Glomerular visceral epithelial cell (primary cell): ENCODE results near the gene ATP6V0D1.
A peak's percentile ranks its signal among the peaks of the same experiment; 100 is the strongest.

Source experiments
- DNase-seq: peaks from one replicate; pipeline ENCODE4 v3.0.0-alpha.2; 2016; ENCODE audit errors: extremely low spot score

ATP6V0D1 gene

DNA sequence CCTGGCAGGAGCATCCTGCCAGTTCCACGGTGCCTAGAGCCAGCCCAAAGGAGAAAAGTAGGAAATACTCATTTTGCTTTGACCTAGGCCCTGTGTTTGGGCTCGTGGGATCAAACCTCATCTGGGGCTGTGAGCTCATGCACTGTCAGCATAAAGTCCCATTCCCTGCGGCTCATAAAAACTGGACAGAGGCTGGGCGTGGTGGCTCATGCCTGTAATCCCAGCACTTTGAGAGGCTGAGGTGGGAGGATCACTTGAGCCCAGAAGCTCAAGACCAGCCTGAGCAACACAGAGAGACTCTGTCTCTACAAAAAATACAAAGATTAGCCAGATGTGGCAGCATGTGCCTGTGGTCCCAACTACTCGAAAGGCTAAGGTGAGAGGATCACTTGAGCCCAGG, 17.9 kb downstream of the ATP6V0D1 start:
- no peak for DNase-seq

DNA sequence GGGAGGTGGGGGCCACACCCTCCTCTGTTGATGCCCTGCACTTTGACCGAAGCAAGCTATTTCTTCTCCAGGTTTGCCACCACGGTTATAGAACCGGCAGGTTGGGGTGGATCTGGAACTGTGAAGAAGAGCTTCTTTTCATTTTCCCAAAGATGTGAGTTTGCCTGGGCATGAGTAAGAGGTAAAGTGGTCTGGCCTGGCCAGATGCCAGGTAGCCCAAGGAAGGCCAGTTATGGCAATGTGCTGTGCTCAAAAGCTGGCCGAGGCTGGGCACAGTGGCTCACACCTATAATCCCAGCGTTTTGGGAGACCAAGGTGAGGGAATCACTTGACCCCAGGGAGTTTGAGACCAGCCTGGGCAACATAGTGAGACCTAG, 18.7 kb downstream of the ATP6V0D1 start:
- DNase-seq, result peak; percentile 32

DNA sequence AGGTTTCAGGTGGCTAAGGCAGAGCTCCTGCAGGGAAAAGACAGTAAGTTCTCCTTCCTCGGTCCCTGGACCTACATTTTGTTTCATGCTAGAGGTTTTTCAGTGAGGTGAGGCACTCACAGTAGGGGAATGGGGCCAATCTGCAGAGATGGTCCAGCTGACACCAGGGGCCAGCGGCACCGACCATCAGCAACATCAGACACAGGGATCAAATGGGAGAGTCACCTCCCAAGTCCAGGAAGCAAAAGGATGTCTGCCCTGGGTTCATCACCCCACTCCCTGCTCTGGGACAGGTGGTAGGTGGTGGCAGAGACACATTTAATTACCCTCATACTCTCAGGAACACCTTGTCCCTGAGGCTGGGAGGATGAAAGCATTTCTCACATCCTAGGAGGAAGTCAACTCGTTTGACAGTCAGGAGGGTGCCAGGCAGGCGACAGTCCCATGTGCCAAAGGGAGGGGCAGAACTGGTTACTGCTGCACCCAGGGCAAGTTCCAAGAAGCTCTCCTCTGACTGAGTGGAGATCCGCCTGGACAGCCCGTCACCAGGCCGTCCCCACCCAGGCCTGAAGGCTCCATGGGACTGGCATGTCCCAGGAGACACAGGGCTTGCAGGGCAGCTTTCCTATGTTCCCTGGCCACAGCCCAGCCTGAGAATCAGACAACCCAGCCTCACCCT, 19.2 kb downstream of the ATP6V0D1 start:
- DNase-seq, result no peak

DNA sequence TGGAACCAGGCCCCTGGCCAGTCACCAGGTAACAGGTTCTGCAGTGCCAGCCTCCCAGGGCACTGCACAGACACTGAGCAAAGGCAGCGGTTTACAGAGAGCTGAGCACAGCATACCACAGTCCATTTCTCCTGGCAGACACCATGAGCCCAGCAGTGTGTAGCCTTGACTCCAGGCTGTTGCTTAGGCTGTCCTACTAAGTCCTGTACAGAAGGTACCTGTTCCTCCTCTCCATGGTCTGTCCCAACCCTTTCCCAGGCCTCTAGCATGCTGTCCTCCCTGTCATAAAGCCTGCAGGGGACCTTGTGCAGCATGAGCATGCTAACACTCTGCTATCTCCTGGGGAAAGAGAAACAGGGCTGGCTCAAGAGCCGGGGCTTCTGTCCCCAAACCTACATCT, 20.0 kb downstream of the ATP6V0D1 start:
- DNase-seq, result no peak

DNA sequence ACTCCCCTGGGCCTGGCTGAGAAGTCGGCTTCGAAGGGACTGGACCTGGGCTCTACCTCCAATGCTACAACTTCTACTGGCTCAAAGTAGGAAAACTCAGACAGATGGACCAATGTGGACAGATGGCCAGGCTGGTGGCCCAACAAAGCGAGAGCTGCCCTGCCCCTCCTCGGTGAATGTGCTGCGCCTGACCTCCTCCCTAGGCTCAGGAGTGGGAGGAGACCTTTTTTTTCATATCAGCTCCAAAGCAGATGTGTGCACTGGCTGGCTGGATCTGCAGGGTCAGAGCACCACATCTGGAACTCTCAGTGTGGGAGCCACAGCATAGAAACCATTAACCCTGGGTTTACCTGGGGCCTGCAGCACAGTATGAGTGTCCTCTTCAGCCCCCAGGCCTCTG, 20.8 kb downstream of the ATP6V0D1 start:
- DNase-seq, result no peak

DNA sequence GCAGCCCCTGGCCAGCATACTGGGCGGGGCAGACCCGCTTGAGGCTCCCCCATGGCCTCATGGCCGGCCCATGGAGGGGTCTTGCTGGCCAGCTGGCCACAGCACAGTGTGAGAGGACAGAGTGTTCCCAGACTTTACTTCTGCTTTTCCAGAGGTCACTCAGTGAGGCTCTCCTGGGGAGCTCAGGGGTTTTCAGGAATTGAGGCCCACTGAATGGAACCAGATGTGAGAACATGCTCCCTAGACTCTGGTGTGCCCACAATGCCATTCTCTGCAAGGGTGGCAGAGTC, 21.2 kb downstream of the ATP6V0D1 start:
- DNase-seq, result no peak

DNA sequence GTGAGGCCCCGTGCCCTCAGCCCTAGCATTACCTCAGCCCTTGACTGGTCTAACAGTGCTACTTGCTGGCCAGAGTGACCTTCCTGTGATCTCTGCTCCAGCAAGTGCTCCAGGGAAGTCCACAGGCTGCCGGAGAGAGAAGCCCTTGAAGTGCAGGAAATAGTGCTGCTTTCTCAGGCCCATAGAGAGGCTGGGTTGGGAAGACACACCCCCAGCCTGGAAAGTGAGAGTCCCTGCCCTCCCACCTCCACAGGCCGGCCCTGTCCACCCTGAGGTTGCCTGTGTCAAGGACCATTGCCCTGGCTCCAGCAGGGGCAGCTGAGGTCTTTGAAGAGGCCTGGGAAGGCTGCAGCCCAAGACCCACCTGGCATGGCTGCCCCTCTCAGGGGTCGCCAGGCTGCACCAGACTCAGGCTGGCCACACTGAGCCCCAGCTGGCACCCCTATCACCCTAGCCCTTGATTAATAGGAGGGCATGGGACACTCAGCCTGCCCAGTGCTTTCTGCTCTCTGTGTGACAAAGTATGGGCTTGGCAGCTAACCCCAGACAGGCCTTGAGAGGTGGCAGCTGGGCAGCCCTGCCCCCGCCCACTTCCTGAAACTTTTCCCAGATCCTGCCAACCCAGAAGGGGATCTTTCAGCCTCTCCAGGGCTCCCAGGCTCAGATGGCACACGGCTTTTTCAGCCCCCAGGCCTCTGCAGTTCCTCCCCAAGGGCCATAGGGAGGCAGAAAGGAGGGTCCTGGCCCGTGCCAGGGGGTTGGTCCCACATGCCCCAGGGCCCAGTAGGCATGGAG, 21.7 kb downstream of the ATP6V0D1 start:
- DNase-seq, result peak; percentile 19

DNA sequence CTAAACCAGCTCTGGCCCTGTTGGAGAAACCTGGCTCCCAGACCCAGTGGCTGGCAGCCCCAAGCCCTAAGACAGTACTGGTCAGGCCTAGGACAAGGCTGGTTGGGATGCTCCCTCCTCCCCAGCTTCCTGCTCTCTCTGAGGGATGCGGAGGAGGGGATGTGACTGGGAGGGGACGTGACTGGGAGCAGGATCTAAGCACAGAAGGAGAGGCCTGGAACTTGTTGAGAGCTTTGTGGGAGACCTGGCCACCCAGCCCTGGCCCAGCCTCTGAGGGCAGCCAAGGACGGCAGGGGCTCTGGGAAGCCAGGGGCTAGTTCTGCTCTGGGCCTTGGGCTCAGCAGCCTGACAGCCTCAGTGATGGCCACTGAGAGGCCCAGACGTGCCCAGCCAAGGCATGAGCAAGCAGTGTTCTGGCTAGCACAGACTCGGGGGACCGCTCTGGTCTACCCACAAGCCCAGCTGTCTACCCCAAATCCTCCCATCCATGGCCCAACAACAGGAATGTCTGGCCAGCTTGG, 22.8 kb downstream of the ATP6V0D1 start:
- DNase-seq, result no peak

DNA sequence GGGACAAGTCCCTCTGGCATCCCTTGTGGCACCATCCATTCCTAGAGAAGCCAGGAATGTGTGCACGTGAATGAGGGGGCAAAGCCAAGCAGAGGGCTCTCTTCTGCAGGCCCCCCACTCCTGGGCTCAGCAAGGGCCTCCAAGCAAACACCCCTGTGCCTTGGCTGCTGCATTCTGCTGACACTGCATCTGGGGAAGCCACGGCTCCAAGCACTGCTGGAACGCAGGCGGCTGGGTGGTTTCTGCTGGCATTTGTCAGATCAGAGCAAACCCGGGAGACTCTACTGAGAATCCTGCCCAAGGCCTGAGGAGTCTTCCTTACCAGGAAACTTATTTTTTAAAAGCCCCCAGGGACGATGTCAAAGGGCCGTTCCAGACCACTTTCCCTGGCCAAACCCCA, 23.3 kb downstream of the ATP6V0D1 start:
- no peak for DNase-seq

DNA sequence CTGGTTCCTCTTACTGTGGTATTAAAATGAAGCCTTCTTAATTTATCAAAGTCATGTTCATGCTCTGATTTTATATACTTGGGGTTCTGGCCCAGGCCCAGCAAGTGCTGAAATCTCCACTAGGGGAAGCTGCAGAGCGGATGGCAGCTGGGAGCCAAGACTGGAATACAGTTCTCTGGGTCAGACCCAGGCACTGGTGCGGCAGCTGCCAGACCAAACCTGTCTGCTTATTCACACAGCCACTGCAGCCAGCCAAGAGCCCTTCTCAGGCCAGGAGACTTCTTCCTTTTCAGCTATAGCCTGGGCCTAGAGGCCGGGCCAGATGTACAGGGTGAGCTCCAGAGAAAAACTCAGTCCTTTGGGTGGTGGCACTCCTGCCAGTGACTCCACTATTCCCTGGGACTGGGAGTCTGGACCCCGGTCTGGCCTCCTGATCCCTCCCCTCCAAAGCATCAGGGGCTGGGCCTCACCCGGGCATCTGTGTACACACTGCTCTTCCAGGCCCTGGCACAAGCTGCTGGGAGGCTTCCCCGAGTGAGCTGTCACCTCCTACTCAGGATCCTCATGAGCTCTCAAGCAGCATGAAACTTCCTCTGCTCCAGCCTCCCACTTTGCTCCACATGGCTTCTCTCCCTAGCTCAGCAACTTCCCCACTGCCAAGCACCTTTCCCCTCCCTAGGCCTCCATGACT, 24.4 kb downstream of the ATP6V0D1 start:
- DNase-seq, result no peak

DNA sequence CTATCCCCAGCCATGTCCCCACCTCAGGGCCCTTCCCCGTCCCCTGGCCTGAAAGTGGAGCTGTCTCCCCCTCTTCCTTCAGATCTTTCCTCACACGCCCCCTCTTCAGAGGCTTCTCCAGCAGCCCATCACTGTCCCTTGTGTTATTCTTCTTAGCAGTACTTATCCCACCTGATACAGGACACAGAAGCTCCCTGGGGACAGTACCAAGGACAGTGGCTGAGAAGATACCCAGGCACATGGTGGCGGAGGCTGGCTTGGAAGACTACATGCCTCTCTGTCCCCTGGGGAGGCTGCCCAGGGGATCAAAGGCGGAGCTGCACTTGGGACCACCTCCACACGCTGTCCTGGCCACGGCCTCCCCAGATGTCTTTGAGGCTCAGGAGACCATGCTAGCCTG, 26.1 kb downstream of the ATP6V0D1 start:
- no peak for DNase-seq

DNA sequence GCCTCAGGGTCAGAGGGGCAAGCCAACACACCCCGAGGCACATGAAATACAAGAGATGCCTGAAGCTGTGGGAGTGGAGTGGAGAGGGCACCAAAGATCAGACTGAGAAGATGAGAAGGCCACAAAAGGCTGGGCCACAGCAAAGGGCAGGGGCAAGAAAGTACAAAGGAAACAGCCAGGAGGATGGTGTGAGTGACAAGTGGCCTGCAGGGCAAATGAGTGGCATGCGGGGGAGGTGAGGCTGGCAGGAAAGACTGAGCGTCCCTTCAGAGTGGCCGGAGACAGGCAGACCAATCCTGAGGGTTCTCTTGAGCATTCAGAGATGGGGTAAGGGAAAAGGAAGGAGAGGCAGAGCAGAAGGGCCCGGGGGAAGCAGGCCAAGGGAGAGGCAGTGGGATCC, 26.9 kb downstream of the ATP6V0D1 start:
- no peak for DNase-seq

DNA sequence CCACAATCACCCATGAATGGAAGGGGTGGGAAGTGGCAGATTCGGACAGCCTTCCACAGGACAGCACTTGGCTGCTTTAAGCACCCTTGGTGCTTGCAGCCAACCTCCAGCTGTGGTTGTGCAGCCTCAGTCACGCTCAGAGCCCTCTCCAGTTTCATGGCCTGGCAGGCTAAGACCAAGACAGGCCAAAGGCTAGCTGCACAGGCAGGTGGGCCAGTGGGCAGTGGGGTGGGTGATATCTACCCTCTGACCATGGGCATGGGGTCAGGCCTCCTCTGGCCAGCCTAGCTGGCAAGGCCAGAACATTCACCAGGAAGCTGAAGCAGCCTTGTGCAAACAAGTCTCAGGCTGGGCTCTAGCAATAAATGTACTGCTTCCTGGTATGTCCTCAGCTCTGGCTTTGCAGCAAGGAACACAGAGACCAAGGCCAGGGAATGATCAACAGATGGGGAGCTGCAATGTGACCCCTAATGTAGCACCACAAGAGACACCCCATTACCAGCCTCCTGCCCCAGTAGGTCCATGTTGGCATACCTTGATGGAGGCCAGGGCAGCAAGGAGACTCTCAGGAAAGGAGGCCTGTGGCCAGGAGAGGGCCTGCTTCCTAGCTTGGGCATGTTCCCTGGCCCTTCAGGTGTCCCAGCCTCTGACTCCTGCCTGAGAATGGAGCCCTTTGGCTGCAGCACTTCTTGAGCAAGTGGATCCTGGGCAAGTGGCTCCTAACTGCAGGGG, 29.1 kb downstream of the ATP6V0D1 start:
- DNase-seq, result no peak

DNA sequence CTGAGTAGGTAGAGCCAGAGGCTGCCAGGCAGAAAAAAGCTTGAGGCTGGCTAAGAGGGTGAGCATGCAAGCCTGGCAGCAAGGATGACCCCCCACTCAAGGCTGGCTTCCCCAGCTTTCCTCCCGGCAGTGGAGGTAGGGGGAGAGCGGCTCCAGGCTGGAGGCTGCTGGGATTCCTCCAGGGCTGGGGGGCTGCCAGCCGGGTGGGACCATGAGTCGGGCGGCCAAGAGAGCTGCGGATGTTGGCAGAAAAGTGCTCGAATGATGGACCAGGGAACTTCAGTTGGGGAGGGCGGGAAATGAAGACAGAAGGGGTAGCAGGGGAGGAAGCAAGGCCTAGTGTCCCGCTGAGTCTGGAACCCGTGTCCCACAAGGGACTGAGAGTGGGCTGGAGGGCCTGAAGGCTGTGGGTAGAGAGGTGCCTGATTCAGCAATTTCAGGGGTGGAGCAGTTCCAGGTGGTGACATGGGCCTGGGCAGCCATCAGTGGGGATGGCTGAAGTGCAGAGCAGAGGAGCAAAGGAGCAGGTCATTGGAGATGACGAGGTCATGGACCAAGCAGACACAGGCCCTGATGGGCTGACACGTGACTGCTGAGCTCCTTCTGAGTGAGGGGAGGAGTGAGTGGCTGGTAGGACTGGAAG, 29.8 kb downstream of the ATP6V0D1 start:
- DNase-seq, result no peak

DNA sequence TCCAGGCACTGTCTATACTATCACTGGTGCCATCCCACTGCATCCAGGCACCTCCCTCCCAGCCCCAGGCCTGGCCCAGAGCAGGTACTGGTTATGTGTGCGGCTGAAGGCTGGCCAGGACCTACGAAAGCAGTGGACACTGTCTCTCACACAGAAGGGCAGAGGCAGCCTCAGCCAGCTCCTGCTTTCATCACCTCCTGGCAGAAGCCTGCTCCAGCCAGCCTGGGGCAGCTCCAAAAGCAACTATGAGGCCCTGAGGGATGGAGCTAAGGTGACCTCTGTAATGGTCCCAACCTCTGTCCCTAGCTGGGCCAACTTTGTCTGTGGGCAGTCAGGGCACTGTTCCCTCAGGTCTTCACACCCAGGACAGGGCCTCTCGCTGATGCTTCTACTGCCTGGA, 31.2 kb downstream of the ATP6V0D1 start:
- no peak for DNase-seq

DNA sequence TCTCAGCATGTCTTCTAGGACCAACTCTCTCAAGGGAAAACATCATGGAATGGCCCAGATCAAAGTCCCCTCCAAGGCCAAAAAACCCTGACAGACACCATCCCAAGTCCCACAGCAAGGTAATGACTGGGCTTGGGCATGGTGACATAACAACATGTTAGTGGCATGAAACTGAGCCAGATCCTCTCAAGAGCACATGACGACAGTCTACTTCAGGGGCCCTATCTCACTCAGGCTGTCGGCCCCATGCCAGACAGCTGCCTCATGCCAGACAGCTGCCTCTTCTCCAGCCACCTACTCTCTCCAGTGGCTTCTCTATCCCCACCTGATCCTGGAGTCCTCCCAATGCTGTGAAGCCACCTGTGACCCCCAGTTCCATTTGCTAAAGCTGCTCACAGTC, 31.6 kb downstream of the ATP6V0D1 start:
- DNase-seq, result no peak

DNA sequence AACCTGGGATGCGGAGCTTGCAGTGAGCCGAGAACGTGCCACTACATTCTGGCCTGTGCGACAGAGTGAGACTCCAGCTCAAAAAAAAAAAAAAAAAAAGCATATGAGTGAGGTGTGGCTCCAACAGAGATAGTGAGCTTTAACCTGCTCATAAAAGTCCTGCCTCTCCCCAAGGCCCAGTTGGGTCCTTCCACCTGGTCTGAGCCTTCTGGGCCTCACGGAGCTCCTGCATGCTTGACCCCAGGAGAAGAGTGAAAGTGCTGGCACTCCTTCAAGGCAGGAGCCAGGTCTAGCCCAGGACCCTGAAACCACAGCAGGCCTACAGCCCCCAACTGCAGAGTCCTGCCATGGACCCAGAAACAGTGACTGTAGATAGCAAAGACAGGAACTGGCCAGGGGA, 32.4 kb downstream of the ATP6V0D1 start:
- no peak for DNase-seq

DNA sequence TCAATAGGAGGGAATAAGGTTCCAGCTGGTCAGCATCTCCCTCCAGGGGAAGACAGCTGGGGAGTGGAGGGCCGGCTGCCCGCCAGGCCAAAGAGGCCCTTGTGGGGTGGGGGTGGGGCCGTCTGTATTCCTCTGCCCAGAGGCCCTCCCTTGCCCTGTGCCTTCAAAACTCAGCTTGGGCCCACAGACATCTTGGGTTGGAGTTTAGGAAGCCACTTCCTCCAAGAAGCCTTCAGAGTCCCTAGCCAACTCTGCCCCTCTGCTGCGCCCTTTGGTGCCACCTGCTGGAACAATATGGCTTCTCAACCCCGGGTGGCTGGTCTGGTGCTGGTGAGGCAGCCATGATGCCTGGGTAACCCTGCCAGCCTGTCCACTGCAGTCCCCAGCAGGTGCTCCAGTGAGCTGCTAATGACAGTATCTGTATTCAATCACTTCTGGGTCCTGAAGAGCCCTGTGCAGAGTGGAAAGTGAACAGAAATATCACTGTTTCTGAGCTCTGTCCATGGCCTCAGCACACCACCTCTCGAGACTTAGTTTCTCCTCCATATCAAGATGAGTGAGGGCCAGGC, 33.4 kb downstream of the ATP6V0D1 start:
- DNase-seq, result no peak

DNA sequence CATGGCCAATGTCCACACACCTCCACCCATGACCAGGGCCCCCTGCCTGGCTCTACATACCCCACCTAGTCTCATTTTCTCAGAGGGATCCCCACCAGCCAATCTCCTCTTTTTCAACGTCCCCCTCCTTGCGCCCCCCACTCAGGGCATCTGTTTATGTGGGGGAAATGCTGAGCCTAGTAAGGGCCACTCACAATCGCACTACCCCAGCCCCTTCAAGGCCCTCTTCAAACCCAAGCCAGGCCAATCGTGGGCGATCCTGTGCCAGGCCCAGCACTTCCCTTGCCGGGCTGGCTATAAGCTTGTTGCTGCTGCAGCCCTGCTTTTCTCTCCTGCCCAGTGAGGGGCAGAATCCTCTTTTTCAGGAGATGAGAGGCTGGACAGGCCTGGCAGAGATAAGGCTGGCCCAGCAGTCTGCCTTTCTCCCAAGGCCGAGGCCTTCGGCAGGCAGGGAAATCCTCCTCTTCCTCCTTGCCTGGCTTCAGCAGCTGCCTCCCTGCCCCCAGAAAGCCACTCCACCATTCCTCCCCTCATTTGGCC, 33.9 kb downstream of the ATP6V0D1 start:
- no peak for DNase-seq

DNA sequence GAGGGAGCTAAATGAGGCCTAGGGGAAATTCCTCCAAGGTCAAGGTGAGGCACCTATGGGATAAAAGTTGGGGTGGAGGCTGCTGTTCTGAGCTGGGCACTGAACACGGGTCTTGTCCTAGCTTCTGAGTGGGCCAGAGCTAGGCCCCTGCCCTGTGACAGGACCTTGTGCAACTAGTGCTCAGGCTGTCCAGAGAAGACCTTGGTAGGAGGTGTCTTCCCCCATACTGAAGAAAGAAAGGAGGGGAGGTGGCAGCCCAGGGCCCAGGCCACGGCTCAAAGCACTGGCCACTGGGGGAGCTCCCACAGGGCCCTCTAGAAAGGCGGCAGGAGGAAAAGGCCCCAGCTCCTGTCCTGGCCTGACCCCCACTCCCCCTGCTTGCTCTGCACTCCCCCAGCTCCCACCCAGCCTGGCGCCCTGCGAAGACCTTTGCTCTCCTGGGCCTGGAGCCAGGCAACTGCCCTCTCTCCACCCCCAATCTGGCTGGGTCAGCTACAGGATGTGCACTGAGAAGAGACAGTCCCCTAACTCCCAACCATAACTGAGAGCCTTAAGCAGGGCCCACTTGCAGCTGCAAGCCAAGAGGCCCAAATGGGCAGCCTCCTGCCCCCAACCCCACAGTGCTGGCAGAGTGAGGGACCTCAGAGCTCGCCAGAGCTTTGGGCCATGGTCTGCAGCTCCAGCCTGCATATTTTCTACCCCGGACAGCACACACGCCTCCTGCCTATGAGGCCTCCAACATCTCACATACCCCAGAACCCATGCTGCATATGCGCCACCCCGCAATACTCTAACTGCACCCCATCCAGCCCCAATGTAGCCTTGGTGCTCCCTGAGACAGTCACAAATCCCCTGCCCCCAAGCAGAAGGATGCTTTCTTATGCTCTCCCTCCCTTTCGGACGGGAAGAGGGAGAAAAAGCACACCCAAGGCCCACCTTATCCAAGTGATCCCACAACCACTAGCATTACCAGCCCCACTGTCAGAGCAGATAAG, 34.7 kb downstream of the ATP6V0D1 start:
- DNase-seq, result no peak
